SK-N-SH treated with all-trans-retinoic acid at 6 μM for 48 hours (cell line): ENCODE results near the gene GARNL3.
A peak's percentile ranks its signal among the peaks of the same experiment; 100 is the strongest.

ENCODE experiments used
- ATAC-seq: fragments of 200-7000 bp; cut with Tn5 transposase; 3 replicates; pipeline ENCODE4 v1.9.1; 2020; ENCODE audit warnings: mild to moderate bottlenecking, moderate library complexity
- ARNTL ChIP-seq: fragments of 450-650 bp; formaldehyde crosslinking; IDR thresholded peaks from 2 replicates; pipeline ENCODE4 v1.5.0; 2020; ENCODE audit warnings: low read depth, mild to moderate bottlenecking, moderate library complexity, borderline replicate concordance
- BACH2 ChIP-seq: fragments of 250-450 bp; sonication (Bioruptor Pico); IDR thresholded peaks from 2 replicates; pipeline ENCODE4 v1.9.0; 2021; ENCODE audit warnings: mild to moderate bottlenecking, borderline replicate concordance
- CSDC2 ChIP-seq: fragments of 250-450 bp; sonication (Bioruptor Pico); IDR thresholded peaks from 2 replicates; pipeline ENCODE4 v1.5.0; 2020; ENCODE audit warnings: mild to moderate bottlenecking, moderate library complexity
- CSRNP3 ChIP-seq: fragments of 250-450 bp; sonication (Bioruptor Pico); IDR thresholded peaks from 2 replicates; pipeline ENCODE4 v1.5.1; 2021; ENCODE audit warnings: mild to moderate bottlenecking, moderate library complexity
- ESRRG ChIP-seq: fragments of 250-450 bp; sonication (Bioruptor Pico); IDR thresholded peaks from 2 replicates; pipeline ENCODE4 v1.6.1; 2021; ENCODE audit warnings: mild to moderate bottlenecking
- GLIS3 ChIP-seq: fragments of 250-450 bp; sonication (Bioruptor Pico); IDR thresholded peaks from 2 replicates; pipeline ENCODE4 v1.5.0; 2020; ENCODE audit warnings: mild to moderate bottlenecking, moderate library complexity
- ISL1 ChIP-seq: fragments of 250-450 bp; sonication (Bioruptor Pico); IDR thresholded peaks from 2 replicates; pipeline ENCODE4 v2.1.2; 2022; ENCODE audit warnings: mild to moderate bottlenecking, moderate library complexity
- OSR1 ChIP-seq: fragments of 250-450 bp; sonication (Bioruptor Pico); IDR thresholded peaks from 2 replicates; pipeline ENCODE4 v1.8.0; 2022; ENCODE audit warnings: moderate library complexity, mild to moderate bottlenecking, inconsistent platforms
- PATZ1 ChIP-seq: fragments of 250-450 bp; sonication (Bioruptor Pico); IDR thresholded peaks from 2 replicates; pipeline ENCODE4 v1.8.0; 2020; ENCODE audit warnings: mild to moderate bottlenecking, moderate library complexity, borderline replicate concordance
- POU6F1 ChIP-seq: fragments of 250-450 bp; sonication (Bioruptor Pico); IDR thresholded peaks from 2 replicates; pipeline ENCODE4 v1.8.0; 2021; ENCODE audit warnings: low read depth, mild to moderate bottlenecking, moderate library complexity, borderline replicate concordance
- PPARA ChIP-seq: fragments of 250-450 bp; sonication (Bioruptor Pico); IDR thresholded peaks from 2 replicates; pipeline ENCODE4 v1.5.0; 2020; ENCODE audit warnings: mild to moderate bottlenecking, borderline replicate concordance
- RARB ChIP-seq: fragments of 250-450 bp; sonication (Bioruptor Pico); IDR thresholded peaks from 2 replicates; pipeline ENCODE4 v1.8.0; 2021; ENCODE audit warnings: mild to moderate bottlenecking, moderate library complexity
- SNAI2 ChIP-seq: fragments of 250-450 bp; sonication (Bioruptor Pico); IDR thresholded peaks from 2 replicates; pipeline ENCODE4 v1.5.0; 2020; ENCODE audit warnings: mild to moderate bottlenecking, moderate library complexity
- TCF4 ChIP-seq: fragments of 250-450 bp; sonication (Bioruptor Pico); IDR thresholded peaks from 2 replicates; pipeline ENCODE4 v1.8.0; 2021; ENCODE audit warnings: mild to moderate bottlenecking, moderate library complexity, borderline replicate concordance
- TOX ChIP-seq: fragments of 250-450 bp; sonication (Bioruptor Pico); IDR thresholded peaks from 2 replicates; pipeline ENCODE4 v1.8.0; 2021; ENCODE audit warnings: mild to moderate bottlenecking, moderate library complexity, borderline replicate concordance
- TSHZ2 ChIP-seq: fragments of 250-450 bp; sonication (Bioruptor Pico); IDR thresholded peaks from 2 replicates; pipeline ENCODE4 v1.5.0; 2020; ENCODE audit warnings: mild to moderate bottlenecking, moderate library complexity
- ZC3H10 ChIP-seq: fragments of 250-450 bp; sonication (Bioruptor Pico); IDR thresholded peaks from 2 replicates; pipeline ENCODE4 v1.5.1; 2021; ENCODE audit warnings: mild to moderate bottlenecking, moderate library complexity
- ZFP3 ChIP-seq: fragments of 250-450 bp; sonication (Bioruptor Pico); IDR thresholded peaks from 2 replicates; pipeline ENCODE4 v1.5.0; 2020; ENCODE audit warnings: mild to moderate bottlenecking, moderate library complexity
- ZFP30 ChIP-seq: fragments of 450-650 bp; formaldehyde crosslinking; IDR thresholded peaks from 2 replicates; pipeline ENCODE4 v1.5.0; 2022; ENCODE audit warnings: mild to moderate bottlenecking, moderate library complexity
- ZNF565 ChIP-seq: fragments of 450-650 bp; formaldehyde crosslinking; conservative IDR thresholded peaks from 2 replicates; pipeline ENCODE4 v1.5.0; 2020; ENCODE audit warnings: low read depth, mild to moderate bottlenecking, moderate library complexity
- ZNF70 ChIP-seq: fragments of 450-650 bp; formaldehyde crosslinking; IDR thresholded peaks from 2 replicates; pipeline ENCODE4 v1.5.0; 2020; ENCODE audit warnings: mild to moderate bottlenecking, moderate library complexity
- ZNF8 ChIP-seq: fragments of 450-650 bp; formaldehyde crosslinking; IDR thresholded peaks from 2 replicates; pipeline ENCODE4 v1.5.0; 2020; ENCODE audit warnings: mild to moderate bottlenecking, moderate library complexity

The GARNL3 gene

GRCh38 chr9:127392976-127393375 is 128.4 kb downstream of the GARNL3 start:
- TF ChIP-seq TOX (no peak), ZFP30 (CRISPR knock-in tag) (no peak), PPARA (CRISPR knock-in tag) (no peak), ZNF565 (CRISPR knock-in tag) (no peak), ARNTL (CRISPR knock-in tag) (no peak), CSRNP3 (no peak), TCF4 (CRISPR knock-in tag) (no peak), CSDC2 (CRISPR knock-in tag) (no peak), ESRRG (CRISPR knock-in tag) (no peak), RARB (no peak), ZC3H10 (CRISPR knock-in tag) (no peak), ZNF8 (CRISPR knock-in tag) (no peak), TSHZ2 (no peak), OSR1 (CRISPR knock-in tag) (no peak), BACH2 (no peak)
- ATAC-seq = no peak

- TF ChIP-seq ZFP30 (CRISPR knock-in tag) (no peak), SNAI2 (CRISPR knock-in tag) (no peak), ESRRG (CRISPR knock-in tag) (no peak), ISL1 (no peak), ZNF565 (CRISPR knock-in tag) (no peak)
- TF ChIP-seq, all 23 proteins: peak for 0
- ATAC-seq = no peak
Measured at GRCh38 chr9:127393645-127394044, 129.1 kb downstream of the GARNL3 start.

- TF ChIP-seq ZNF565 (CRISPR knock-in tag) (no peak), CSRNP3 (no peak), ESRRG (CRISPR knock-in tag) (no peak), GLIS3 (CRISPR knock-in tag) (no peak), ZNF70 (CRISPR knock-in tag) (no peak), ISL1 (no peak), RARB (no peak)
- ATAC-seq = no peak
Measured at GRCh38 chr9:127395497-127396252, 131.1 kb downstream of the GARNL3 start.

- no peak for TF ChIP-seq PATZ1 (CRISPR knock-in tag)
- no peak for TF ChIP-seq POU6F1 (CRISPR knock-in tag)
- TF ChIP-seq BACH2 = no peak
- no peak for TF ChIP-seq ZFP3 (CRISPR knock-in tag)
- no peak for TF ChIP-seq ZFP30 (CRISPR knock-in tag)
- no peak for TF ChIP-seq CSRNP3
- TF ChIP-seq OSR1 (CRISPR knock-in tag) = no peak
- no peak for TF ChIP-seq ZC3H10 (CRISPR knock-in tag)
- no peak for TF ChIP-seq PPARA (CRISPR knock-in tag)
- no peak for TF ChIP-seq TOX
- no peak for TF ChIP-seq ZNF8 (CRISPR knock-in tag)
- no peak for TF ChIP-seq ZNF565 (CRISPR knock-in tag)
- no peak; the same call in 1 of the 2 replicates for TF ChIP-seq SNAI2 (CRISPR knock-in tag)
- TF ChIP-seq ZNF70 (CRISPR knock-in tag) = no peak
- TF ChIP-seq ESRRG (CRISPR knock-in tag) = no peak
- TF ChIP-seq GLIS3 (CRISPR knock-in tag) = no peak
- TF ChIP-seq TCF4 (CRISPR knock-in tag) = no peak
- no peak for TF ChIP-seq ISL1
- ATAC-seq = peak; percentile 26
Measured at GRCh38 chr9:127396253-127396807, 131.8 kb downstream of the GARNL3 start.
